GM12891 (cell line): ENCODE results near the gene SLC17A5.

Experiments
- PAX5 ChIP-seq: IDR thresholded peaks from 2 replicates; pipeline ENCODE4 v1.6.1; 2011; ENCODE audit warnings: low read length, moderate library complexity, mild to moderate bottlenecking; ENCODE audit not compliant: insufficient read depth, severe bottlenecking
- POLR2A ChIP-seq: IDR thresholded peaks from 2 replicates; pipeline ENCODE4 v1.6.1; 2011; ENCODE audit warnings: low read depth, low read length, control low read depth
- POLR2AphosphoS5 ChIP-seq: IDR thresholded peaks from 2 replicates; pipeline ENCODE4 v1.6.1; 2011; ENCODE audit warnings: low read depth, low read length, control low read depth
- SPI1 ChIP-seq: IDR thresholded peaks from 2 replicates; pipeline ENCODE4 v1.6.1; 2011; ENCODE audit warnings: low read depth, low read length, control low read depth

GRCh38 chr6:73703466-73703865 lies 49.7 kb upstream of the SLC17A5 start:
- TF ChIP-seq POLR2A (no peak), SPI1 (no peak), POLR2AphosphoS5 (no peak), PAX5 (no peak)
